Neuronal stem cell (in vitro differentiated cells): ENCODE data around the gene FAM193B.
A peak's percentile ranks its signal among the peaks of the same experiment; 100 is the strongest.

Experiments used
- DNase-seq: peaks from one replicate; pipeline ENCODE4 v3.0.0-alpha.2; 2013; ENCODE audit warnings: low spot score
- H2AFZ ChIP-seq: one replicate; pipeline ENCODE4 v1.6.1; 2013; ENCODE audit warnings: mild to moderate bottlenecking, low read length, inconsistent platforms
- H2AK5ac ChIP-seq: 2 replicates; pipeline ENCODE4 v1.6.1; 2013; ENCODE audit warnings: low read depth, mild to moderate bottlenecking, inconsistent platforms, low read length, moderate library complexity, mixed read lengths
- H2BK120ac ChIP-seq: 2 replicates; pipeline ENCODE4 v1.6.1; 2013; ENCODE audit warnings: low read depth, mild to moderate bottlenecking, inconsistent platforms, low read length, moderate library complexity, mixed read lengths
- H2BK12ac ChIP-seq: one replicate; pipeline ENCODE4 v1.6.1; 2013; ENCODE audit warnings: low read length, inconsistent platforms
- H2BK15ac ChIP-seq: 2 replicates; pipeline ENCODE4 v1.6.1; 2013; ENCODE audit warnings: mild to moderate bottlenecking, low read length, inconsistent platforms, mixed read lengths
- H2BK5ac ChIP-seq: one replicate; pipeline ENCODE4 v1.6.1; 2013; ENCODE audit warnings: inconsistent platforms, mild to moderate bottlenecking, low read length, moderate library complexity
- H3K14ac ChIP-seq: one replicate; pipeline ENCODE4 v1.6.1; 2013; ENCODE audit warnings: low read length, inconsistent platforms
- H3K18ac ChIP-seq: 2 replicates; pipeline ENCODE4 v1.6.1; 2013; ENCODE audit warnings: low read length, inconsistent platforms
- H3K23ac ChIP-seq: 2 replicates; pipeline ENCODE4 v1.6.1; 2013; ENCODE audit warnings: low read depth, mild to moderate bottlenecking, mixed read lengths, low read length, inconsistent platforms; ENCODE audit not compliant: poor library complexity
- H3K27ac ChIP-seq: replicated peaks from 3 replicates; pipeline ENCODE4 v1.5.1; 2013; ENCODE audit warnings: low read length, inconsistent platforms
- H3K27me3 ChIP-seq, 3 experiments: 2 replicates each; pipeline ENCODE4 v1.6.1; 2013; ENCODE audit warnings: low read length in 3 of 3, mild to moderate bottlenecking in 2 of 3, inconsistent platforms in 1 of 3, low read depth in 1 of 3, mixed read lengths in 1 of 3, moderate library complexity in 1 of 3; ENCODE audit not compliant: control insufficient read depth in 3 of 3, insufficient read depth in 3 of 3
- H3K36me3 ChIP-seq, 2 donors: replicated peaks in 1 of 2; 2 replicates each; pipeline ENCODE4 v1.6.1; 2013; ENCODE audit warnings: low read length in 2 of 2; ENCODE audit not compliant: control insufficient read depth in 2 of 2, insufficient read depth in 2 of 2
- H3K4ac ChIP-seq: 2 replicates; pipeline ENCODE4 v1.6.1; 2013; ENCODE audit warnings: inconsistent platforms, mild to moderate bottlenecking, low read length, moderate library complexity
- H3K4me1 ChIP-seq, 2 donors: 1 replicate in 1 of 2; 2 replicates in 1 of 2; pipeline ENCODE4 v1.6.1; 2013; ENCODE audit warnings: low read length in 2 of 2, low read depth in 1 of 2; ENCODE audit not compliant: control insufficient read depth in 2 of 2, insufficient read depth in 1 of 2
- H3K4me2 ChIP-seq: one replicate; pipeline ENCODE4 v1.6.1; 2013; ENCODE audit warnings: mild to moderate bottlenecking, low read length, inconsistent platforms; ENCODE audit not compliant: insufficient read depth, poor library complexity, severe bottlenecking
- H3K4me3 ChIP-seq, 2 donors: 2 replicates each; pipeline ENCODE4 v1.5.1; 2013; ENCODE audit warnings: low read length in 2 of 2, mild to moderate bottlenecking in 2 of 2, inconsistent platforms in 1 of 2, moderate library complexity in 1 of 2
- H3K79me1 ChIP-seq: one replicate; pipeline ENCODE4 v1.6.1; 2013; ENCODE audit warnings: low read depth, mild to moderate bottlenecking, inconsistent platforms, low read length, moderate library complexity
- H3K9ac ChIP-seq: one replicate; pipeline ENCODE4 v1.6.1; 2013; ENCODE audit warnings: mild to moderate bottlenecking, low read depth, low read length, inconsistent platforms; ENCODE audit not compliant: poor library complexity
- H3K9me3 ChIP-seq, 2 donors: replicated peaks in 1 of 2; 2 replicates each; pipeline versions ENCODE3 to v1.6.1; 2013; ENCODE audit warnings: low read length in 2 of 2, mild to moderate bottlenecking in 2 of 2, inconsistent platforms in 1 of 2, low read depth in 1 of 2, mixed read lengths in 1 of 2, moderate library complexity in 1 of 2; ENCODE audit not compliant: control insufficient read depth in 2 of 2, insufficient read depth in 1 of 2
- H4K8ac ChIP-seq: one replicate; pipeline ENCODE4 v1.6.1; 2013; ENCODE audit warnings: low read depth, mild to moderate bottlenecking, inconsistent platforms, low read length, moderate library complexity
- H4K91ac ChIP-seq: one replicate; pipeline ENCODE4 v1.6.1; 2013; ENCODE audit warnings: low read length, low read depth, mild to moderate bottlenecking, inconsistent platforms; ENCODE audit not compliant: poor library complexity
- WGBS, 2 donors: extraction: QIAGEN DNeasy Blood & Tissue Kit; methylation state at CpG; one replicate each; pipeline ENCODE4 v1.1.7; 2013; ENCODE audit warnings: missing lambda C conversion rate in 2 of 2, mixed read lengths in 1 of 2; ENCODE audit not compliant: insufficient read length in 2 of 2, insufficient replicate concordance in 1 of 2; ENCODE audit errors: extremely low coverage in 2 of 2; 5-methylcytosine and 5-hydroxymethylcytosine counted together

Gene FAM193B

DNA sequence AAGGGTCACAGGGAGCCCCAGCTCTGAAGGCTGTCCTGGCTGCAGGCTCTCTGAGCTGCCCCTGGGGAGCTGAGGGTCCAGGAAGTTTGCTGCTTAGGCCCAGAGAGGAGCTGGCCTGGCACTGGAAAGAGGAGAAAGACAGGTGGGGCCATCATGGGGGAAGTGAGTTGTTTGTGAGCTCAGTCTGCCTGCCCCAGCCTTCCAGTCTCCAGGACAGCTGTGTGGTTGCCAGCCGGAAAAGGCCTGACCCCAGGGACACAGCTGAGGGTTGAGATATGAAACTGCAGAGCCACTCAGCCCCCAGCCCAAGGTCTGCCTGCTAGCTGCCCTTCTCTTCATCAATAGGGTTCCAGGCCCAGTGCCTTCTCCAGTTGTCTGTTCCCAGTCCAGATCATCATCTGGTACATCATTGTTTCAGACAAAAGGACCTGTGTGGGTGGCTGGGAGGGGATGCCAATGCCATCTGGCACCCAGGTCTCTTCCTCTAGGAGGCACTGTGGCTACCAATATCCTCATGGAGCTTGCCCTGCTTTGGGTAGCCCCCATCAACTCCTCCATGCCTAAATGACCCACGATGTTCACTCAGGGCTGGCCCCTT, 33.3 kb downstream of the FAM193B start:
- H3K18ac ChIP-seq = no peak overlapping the region
- no CpG with 5 or more reads among the region's 2 CpGs for WGBS, 2 donors
- H2BK5ac ChIP-seq = no peak overlapping the region
- H3K27ac ChIP-seq = no peak overlapping the region
- H3K36me3 ChIP-seq = peaks cover 53 to 71% of the 10 kb centered on the region in 2 donors
- no peak overlapping the region for H3K4me3 ChIP-seq
- no peak overlapping the region for H3K23ac ChIP-seq
- H2BK15ac ChIP-seq = no peak overlapping the region
- no peaks in the 10 kb centered on the region for H3K27me3 ChIP-seq
- no peak overlapping the region for H3K14ac ChIP-seq
- H2BK120ac ChIP-seq = no peak overlapping the region
- no peak overlapping the region for H2AK5ac ChIP-seq
- H4K91ac ChIP-seq = no peak overlapping the region
- H2BK12ac ChIP-seq = no peak overlapping the region
- no peaks in the 10 kb centered on the region for H3K9me3 ChIP-seq
- H3K9ac ChIP-seq = no peak overlapping the region
- H2AFZ ChIP-seq = no peak overlapping the region
- no peak overlapping the region for H3K4ac ChIP-seq
- DNase-seq = no peak
- H3K79me1 ChIP-seq = peaks cover 9% of the 10 kb centered on the region
- no peak overlapping the region for H3K4me2 ChIP-seq
- H3K4me1 ChIP-seq = peaks cover 3% of the 10 kb centered on the region in 2 donors
- no peak overlapping the region for H4K8ac ChIP-seq

GRCh38 chr5:177520271-177520670, 34.1 kb downstream of the FAM193B start:
- no peak overlapping the region for H3K9ac ChIP-seq
- no peak overlapping the region for H4K91ac ChIP-seq
- H2BK120ac ChIP-seq = no peak overlapping the region
- H3K4me1 ChIP-seq = peaks cover 4 to 9% of the 10 kb centered on the region in 2 donors
- H3K14ac ChIP-seq = no peak overlapping the region
- H3K18ac ChIP-seq = no peak overlapping the region
- no peaks in the 10 kb centered on the region for H3K27me3 ChIP-seq
- no peak overlapping the region for H2BK12ac ChIP-seq
- no peak overlapping the region for H3K4ac ChIP-seq
- no CpG with 5 or more reads among the region's 3 CpGs for WGBS, 2 donors
- H4K8ac ChIP-seq = no peak overlapping the region
- no peak overlapping the region for H2BK5ac ChIP-seq
- no peak overlapping the region for H2AFZ ChIP-seq
- no peak for DNase-seq
- H2BK15ac ChIP-seq = no peak overlapping the region
- H3K79me1 ChIP-seq = peaks cover 12% of the 10 kb centered on the region
- no peak overlapping the region for H3K4me2 ChIP-seq
- H3K27ac ChIP-seq = no peak overlapping the region
- H2AK5ac ChIP-seq = no peak overlapping the region
- no peak overlapping the region for H3K4me3 ChIP-seq
- peaks cover 52 to 71% of the 10 kb centered on the region in 2 donors for H3K36me3 ChIP-seq
- no peak overlapping the region for H3K23ac ChIP-seq
- H3K9me3 ChIP-seq = no peaks in the 10 kb centered on the region

DNA sequence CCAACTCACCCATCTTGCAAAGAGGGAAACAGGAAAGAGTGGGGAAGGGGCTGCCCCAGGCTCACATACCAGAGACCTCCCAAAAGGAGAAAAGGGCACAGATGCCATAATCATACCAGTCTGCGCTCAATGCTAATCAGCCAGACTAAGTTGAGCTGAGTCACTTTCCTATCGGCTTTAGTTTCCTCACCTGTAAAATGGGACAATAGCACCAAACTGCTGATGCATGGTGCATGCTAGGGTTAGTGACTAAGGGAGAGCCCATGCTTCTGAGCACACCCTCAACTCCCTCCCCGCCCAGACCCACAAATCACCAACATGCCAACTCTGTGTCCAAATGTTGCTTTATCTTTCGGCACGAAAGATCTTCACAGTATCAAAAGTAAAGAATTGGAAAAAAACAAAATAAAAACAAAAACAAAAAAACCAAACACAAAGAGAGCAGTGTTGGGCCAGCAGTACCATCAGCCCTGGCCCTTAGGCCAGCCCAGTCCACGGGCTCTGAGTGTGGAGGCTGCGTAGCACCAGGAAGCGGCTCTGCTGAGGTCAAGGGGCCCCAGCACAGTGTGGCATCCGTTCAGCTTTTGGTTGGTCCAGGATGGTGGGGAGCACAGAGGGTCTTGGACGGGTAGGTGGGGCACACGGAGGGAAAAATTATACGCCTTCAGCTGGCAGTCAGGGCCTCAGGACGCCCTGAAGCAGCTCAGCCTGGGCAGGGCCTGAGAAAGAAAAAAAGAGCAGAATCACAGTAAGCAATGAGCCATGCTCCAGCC, 34.7 kb downstream of the FAM193B start:
- Histone ChIP-seq H3K18ac (no peak overlapping the region), H4K91ac (no peak overlapping the region), H4K8ac (no peak overlapping the region), H3K4me1 (peaks cover 4 to 9% of the 10 kb centered on the region in 2 donors), H3K9ac (no peak overlapping the region), H2BK5ac (no peak overlapping the region), H3K36me3 (peaks cover 53 to 71% of the 10 kb centered on the region in 2 donors), H2AFZ (no peak overlapping the region), H2BK120ac (no peak overlapping the region), H3K27ac (no peak overlapping the region), H2BK12ac (no peak overlapping the region), H3K23ac (no peak overlapping the region), H3K79me1 (peaks cover 12% of the 10 kb centered on the region), H3K4me2 (no peak overlapping the region), H3K9me3 (no peaks in the 10 kb centered on the region), H3K4ac (no peak overlapping the region), H3K14ac (no peak overlapping the region), H3K4me3 (peak overlapping the region in 1 of 2 donors; percentile 19), H2BK15ac (no peak overlapping the region), H2AK5ac (no peak overlapping the region), H3K27me3 (no peaks in the 10 kb centered on the region)
- no peak for DNase-seq
- WGBS, 2 donors = no CpG with 5 or more reads among the region's 13 CpGs
